Activated B cell treated with CpG ODN at 0.5 μM for 24 hours (primary cell): ENCODE data around the gene ZAR1L. TPM values are rescaled to one million over a fixed set of nuclear protein-coding genes. Genes with fewer than 3 reads are reported as not detected.

Experiments
- ATAC-seq: fragments of 200-7000 bp; cut with Tn5 transposase; one replicate; pipeline ENCODE4 v1.10.0; 2021; ENCODE audit warnings: low read depth, mild to moderate bottlenecking, moderate library complexity
- CTCF ChIA-PET: fragments of 350-600 bp; sonication (Branson Sonifier 250); formaldehyde crosslinking; loops from one replicate; lab custom pipeline; 2021; ENCODE audit warnings: antibody characterized with exemption; lab: Charles Lee
- POLR2A ChIA-PET: fragments of 350-600 bp; sonication (Branson Sonifier 250); formaldehyde crosslinking; loops from one replicate; lab custom pipeline; 2021; ENCODE audit warnings: antibody characterized with exemption; lab: Charles Lee
- DNase-seq: peaks from one replicate; pipeline ENCODE4 v3.0.0; 2022
- H3K27ac Mint-ChIP-seq: one replicate; pipeline ENCODE4 v1.8.0; 2020; ENCODE audit warnings: mixed read lengths
- H3K27me3 Mint-ChIP-seq: one replicate; pipeline ENCODE4 v1.8.0; 2021; ENCODE audit warnings: mixed read lengths
- H3K36me3 Mint-ChIP-seq: one replicate; pipeline ENCODE4 v1.8.0; 2021; ENCODE audit warnings: low read depth, mixed read lengths
- H3K4me1 Mint-ChIP-seq: one replicate; pipeline ENCODE4 v1.8.0; 2021; ENCODE audit warnings: mixed read lengths
- H3K4me3 Mint-ChIP-seq: one replicate; pipeline ENCODE4 v1.8.0; 2020; ENCODE audit warnings: mild to moderate bottlenecking, mixed read lengths
- H3K9me3 Mint-ChIP-seq: one replicate; pipeline ENCODE4 v1.8.0; 2020; ENCODE audit warnings: mixed read lengths
- CTCF ChIP-seq: fragments of 200-600 bp; IDR thresholded peaks from one replicate; pipeline ENCODE4 v1.8.0; 2022; ENCODE audit warnings: antibody characterized with exemption, mild to moderate bottlenecking
- intact Hi-C: fragments of 100-400 bp; cut with micrococcal nuclease; formaldehyde crosslinking; loops from one replicate; pipeline ENCODE4 v1.15.1; 2024
- total RNA-seq: library from RNA; stranded (reverse); gene quantifications from 2 replicates; pipeline ENCODE4 v1.2.3, GENCODE V29; 2022

Gene ZAR1L
- total RNA-seq, 1 donor from 2014 or later = not detected

GRCh38 chr13:32278426-32278825 is 36.7 kb downstream of the ZAR1L start:
- H3K27me3 Mint-ChIP-seq = no peaks in the 10 kb centered on the region
- H3K36me3 Mint-ChIP-seq = peaks cover 5% of the 10 kb centered on the region
- TF ChIP-seq CTCF = no peak
- ATAC-seq = no peak
- H3K27ac Mint-ChIP-seq = no peak overlapping the region
- H3K9me3 Mint-ChIP-seq = no peaks in the 10 kb centered on the region
- ChIA-PET CTCF (no interaction called here), POLR2A (no interaction called here)
- DNase-seq = no peak
- intact Hi-C loops = no loop called here
- peaks cover 2% of the 10 kb centered on the region for H3K4me1 Mint-ChIP-seq
- H3K4me3 Mint-ChIP-seq = no peak overlapping the region

- POLR2A ChIA-PET = no interaction called here
These were observed 37.3 kb downstream of the ZAR1L start for GRCh38 chr13:32277839-32278238.

GRCh38 chr13:32272021-32272683 is 43.0 kb downstream of the ZAR1L start:
- ChIA-PET POLR2A (no interaction called here), CTCF (no interaction called here)
- H3K4me1 Mint-ChIP-seq = no peaks in the 10 kb centered on the region
- no peak for TF ChIP-seq CTCF
- intact Hi-C loops = no loop called here
- no peaks in the 10 kb centered on the region for H3K27me3 Mint-ChIP-seq
- DNase-seq = no peak
- H3K27ac Mint-ChIP-seq = no peak overlapping the region
- H3K36me3 Mint-ChIP-seq = no peaks in the 10 kb centered on the region
- no peaks in the 10 kb centered on the region for H3K9me3 Mint-ChIP-seq
- no peak overlapping the region for H3K4me3 Mint-ChIP-seq
- no peak for ATAC-seq

More at GRCh38 chr13:32277839-32278238, 37.3 kb downstream of the ZAR1L start:
- no peaks in the 10 kb centered on the region for H3K27me3 Mint-ChIP-seq
- no peak overlapping the region for H3K27ac Mint-ChIP-seq
- no peak overlapping the region for H3K4me3 Mint-ChIP-seq
- peaks cover 2% of the 10 kb centered on the region for H3K4me1 Mint-ChIP-seq
- DNase-seq (no peak), ATAC-seq (no peak)
- CTCF ChIA-PET = interaction anchor here (1.8 kb wide), 1 partner anchor 10 kb away, joined by 5 read pairs; no protein-coding TSS in a partner anchor
- H3K36me3 Mint-ChIP-seq = peaks cover 5% of the 10 kb centered on the region
- no peak for TF ChIP-seq CTCF
- H3K9me3 Mint-ChIP-seq = no peaks in the 10 kb centered on the region
- intact Hi-C loops = no loop called here

GRCh38 chr13:32267836-32268439 is 47.2 kb downstream of the ZAR1L start:
- Mint-ChIP-seq H3K9me3 (no peaks in the 10 kb centered on the region), H3K36me3 (no peaks in the 10 kb centered on the region), H3K4me1 (no peaks in the 10 kb centered on the region), H3K4me3 (no peak overlapping the region), H3K27me3 (no peaks in the 10 kb centered on the region), H3K27ac (no peak overlapping the region)
- CTCF ChIA-PET = interaction anchor here (0.6 to 1.8 kb wide), 8 partner anchors 9 to 358 kb away, joined by 3 to 10 read pairs (median 4); no protein-coding TSS in a partner anchor
- ATAC-seq (peak; percentile 93), DNase-seq (peak; percentile 22)
- intact Hi-C loops = loop anchor here (1.0 kb wide), 3 partner anchors 42 to 313 kb away; no protein-coding TSS in a partner anchor
- TF ChIP-seq CTCF = peak; percentile 67
- POLR2A ChIA-PET = no interaction called here

- CTCF ChIA-PET = interaction anchor here (1.2 kb wide), 1 partner anchor 149 kb away, joined by 4 read pairs; no protein-coding TSS in a partner anchor
- Mint-ChIP-seq H3K4me1 (no peaks in the 10 kb centered on the region), H3K27ac (no peak overlapping the region), H3K36me3 (no peaks in the 10 kb centered on the region), H3K4me3 (no peak overlapping the region), H3K27me3 (no peaks in the 10 kb centered on the region), H3K9me3 (no peaks in the 10 kb centered on the region)
- DNase-seq (no peak), ATAC-seq (no peak)
- no peak for TF ChIP-seq CTCF
- intact Hi-C loops = no loop called here
- POLR2A ChIA-PET = no interaction called here
These were observed 49.0 kb downstream of the ZAR1L start for GRCh38 chr13:32266130-32266529.
